ENCODE results near the gene FAM234B. TPM values are rescaled to one million over a fixed set of nuclear protein-coding genes. Genes with fewer than 3 reads are reported as not detected.
A peak's percentile ranks its signal among the peaks of the same experiment; 100 is the strongest.

The FAM234B gene
- total and polyA plus RNA-seq, 12 donors, result 0.64 to 9.9 (median 6.8) TPM

DNA sequence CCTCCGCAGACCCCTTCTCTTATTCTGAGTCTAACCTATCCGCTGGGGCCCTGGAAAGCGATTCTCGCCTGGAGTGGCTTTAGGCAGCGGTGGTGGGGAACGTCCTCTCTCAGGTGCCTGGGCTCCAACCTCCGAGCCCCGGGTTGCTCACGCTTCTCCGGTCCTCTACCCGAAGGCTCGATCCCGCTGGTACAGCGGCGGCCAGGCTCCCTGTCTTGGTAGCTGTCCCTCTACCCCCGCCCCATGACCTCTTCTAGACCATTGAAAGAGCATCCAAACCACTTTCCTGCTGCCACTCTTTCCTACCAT lies 43.6 kb upstream of the FAM234B start:
- Histone ChIP-seq H3K9me3 (replicated peaks in 1 of 3) (no peaks in the 10 kb centered on the region), H3K36me3 (replicated peaks in 1 of 2) (no peaks in the 10 kb centered on the region), H3K4me3 (peak overlapping the region in 3 of 4 donors; percentile 11 to 95 (median 61)), H3K27ac (peak overlapping the region; percentile 55 to 97 (median 92)), H3K27me3 (no peaks in the 10 kb centered on the region), H3K4me1 (replicated peaks in 1 of 2) (peaks cover 31 to 42% of the 10 kb centered on the region in 2 donors)
- TF ChIP-seq, protein P1, sequence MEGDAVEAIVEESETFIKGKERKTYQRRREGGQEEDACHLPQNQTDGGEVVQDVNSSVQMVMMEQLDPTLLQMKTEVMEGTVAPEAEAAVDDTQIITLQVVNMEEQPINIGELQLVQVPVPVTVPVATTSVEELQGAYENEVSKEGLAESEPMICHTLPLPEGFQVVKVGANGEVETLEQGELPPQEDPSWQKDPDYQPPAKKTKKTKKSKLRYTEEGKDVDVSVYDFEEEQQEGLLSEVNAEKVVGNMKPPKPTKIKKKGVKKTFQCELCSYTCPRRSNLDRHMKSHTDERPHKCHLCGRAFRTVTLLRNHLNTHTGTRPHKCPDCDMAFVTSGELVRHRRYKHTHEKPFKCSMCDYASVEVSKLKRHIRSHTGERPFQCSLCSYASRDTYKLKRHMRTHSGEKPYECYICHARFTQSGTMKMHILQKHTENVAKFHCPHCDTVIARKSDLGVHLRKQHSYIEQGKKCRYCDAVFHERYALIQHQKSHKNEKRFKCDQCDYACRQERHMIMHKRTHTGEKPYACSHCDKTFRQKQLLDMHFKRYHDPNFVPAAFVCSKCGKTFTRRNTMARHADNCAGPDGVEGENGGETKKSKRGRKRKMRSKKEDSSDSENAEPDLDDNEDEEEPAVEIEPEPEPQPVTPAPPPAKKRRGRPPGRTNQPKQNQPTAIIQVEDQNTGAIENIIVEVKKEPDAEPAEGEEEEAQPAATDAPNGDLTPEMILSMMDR (IDR thresholded peaks at IDR 0.05), result no peak
- no peak for TF ChIP-seq POLR2A (IDR thresholded peaks at IDR 0.05)
- WGBS, 4 donors, result 0 to 1% (median 0%) methylated on average over 8 to 16 of the region's 16 CpGs
- peak in 2 of 7 donors; percentile 56 to 58 for DNase-seq
- intact Hi-C loops (cut with DNase I), result no loop called here

DNA sequence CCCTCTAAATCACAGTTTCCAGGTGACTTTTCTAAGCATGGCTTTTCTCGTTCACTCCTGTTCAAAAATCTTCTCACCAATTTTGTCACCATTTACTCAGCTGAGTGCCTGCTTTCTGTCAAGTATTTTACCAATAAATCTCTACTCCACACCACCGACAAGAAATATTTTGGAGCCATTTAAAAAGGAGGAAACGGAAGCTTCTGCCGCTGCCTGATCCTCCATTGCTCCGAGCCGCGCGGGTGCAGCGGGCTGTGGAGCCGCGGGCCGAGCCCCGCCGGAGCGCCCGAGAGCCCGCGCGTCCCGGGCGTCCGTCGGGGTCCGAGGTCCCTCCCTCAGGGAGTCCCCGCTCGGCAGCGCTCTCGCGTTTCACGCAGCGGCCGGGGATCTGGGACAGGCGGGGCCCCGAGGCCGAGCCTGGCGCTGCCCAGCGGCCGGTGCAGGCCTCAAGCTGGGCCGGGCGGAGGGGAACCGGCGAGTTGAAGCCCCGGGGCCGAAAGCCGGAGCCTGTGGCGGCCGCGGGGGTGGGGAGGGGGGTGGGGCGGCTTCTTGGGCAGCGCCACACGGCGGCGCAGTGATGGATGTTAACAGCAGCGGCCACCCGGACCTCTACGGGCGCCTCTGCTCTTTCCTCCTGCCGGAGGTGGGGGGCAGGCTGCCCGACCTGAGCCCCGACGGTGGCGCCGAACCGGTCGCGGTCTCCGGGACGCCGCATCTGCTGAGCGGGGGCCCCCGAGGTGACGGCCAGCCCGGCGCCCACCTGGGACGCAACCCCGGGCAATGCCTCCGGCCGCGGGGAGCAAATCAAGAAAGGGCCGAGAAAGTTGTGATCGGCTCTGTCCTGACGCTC lies 43.0 kb upstream of the FAM234B start:
- 0 to 4% (median 1%) methylated on average over 9 to 82 of the region's 82 CpGs for WGBS, 4 donors
- peak; percentile 41 to 63 (median 56) for DNase-seq
- TF ChIP-seq, protein P1 (IDR thresholded peaks at IDR 0.05), result peak in 1 of 6 experiments; percentile 35
- peak in 1 of 2 donors; percentile 50 for TF ChIP-seq POLR2A (IDR thresholded peaks at IDR 0.05)
- Histone ChIP-seq H3K4me1 (replicated peaks in 1 of 2) (peaks cover 26 to 36% of the 10 kb centered on the region in 2 donors), H3K36me3 (replicated peaks in 1 of 2) (no peaks in the 10 kb centered on the region), H3K27me3 (no peaks in the 10 kb centered on the region), H3K9me3 (replicated peaks in 1 of 3) (no peaks in the 10 kb centered on the region), H3K4me3 (peak overlapping the region in 3 of 4 donors; percentile 11 to 95 (median 61)), H3K27ac (peak overlapping the region; percentile 55 to 97 (median 92))
- intact Hi-C loops (cut with DNase I), result no loop called here

DNA sequence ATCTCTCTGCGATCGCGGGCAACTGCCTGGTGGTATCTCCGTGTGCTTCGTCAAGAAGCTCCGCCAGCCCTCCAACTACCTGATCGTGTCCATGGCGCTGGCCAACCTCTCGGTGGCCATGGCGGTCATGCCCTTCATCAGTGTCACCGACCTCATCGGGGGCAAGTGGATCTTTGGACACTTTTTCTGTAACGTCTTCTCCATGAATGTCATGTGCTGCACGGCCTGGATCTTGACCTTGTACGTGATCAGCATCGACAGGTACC lies 42.5 kb upstream of the FAM234B start:
- H3K9me3 ChIP-seq (replicated peaks in 1 of 3), result no peaks in the 10 kb centered on the region
- H3K27me3 ChIP-seq, result no peaks in the 10 kb centered on the region
- H3K4me1 ChIP-seq (replicated peaks in 1 of 2), result peaks cover 20 to 30% of the 10 kb centered on the region in 2 donors
- DNase-seq, result peak in 1 of 7 donors; percentile 39
- H3K36me3 ChIP-seq (replicated peaks in 1 of 2), result no peaks in the 10 kb centered on the region
- WGBS, 4 donors, result 37 to 55% (median 38%) methylated on average over 12 to 16 of the region's 16 CpGs
- intact Hi-C loops (cut with DNase I), result no loop called here
- no peak for TF ChIP-seq POLR2A (IDR thresholded peaks at IDR 0.05)
- peak overlapping the region; percentile 55 to 97 (median 92) for H3K27ac ChIP-seq
- H3K4me3 ChIP-seq, result peak overlapping the region in 2 of 4 donors; percentile 61 to 95

DNA sequence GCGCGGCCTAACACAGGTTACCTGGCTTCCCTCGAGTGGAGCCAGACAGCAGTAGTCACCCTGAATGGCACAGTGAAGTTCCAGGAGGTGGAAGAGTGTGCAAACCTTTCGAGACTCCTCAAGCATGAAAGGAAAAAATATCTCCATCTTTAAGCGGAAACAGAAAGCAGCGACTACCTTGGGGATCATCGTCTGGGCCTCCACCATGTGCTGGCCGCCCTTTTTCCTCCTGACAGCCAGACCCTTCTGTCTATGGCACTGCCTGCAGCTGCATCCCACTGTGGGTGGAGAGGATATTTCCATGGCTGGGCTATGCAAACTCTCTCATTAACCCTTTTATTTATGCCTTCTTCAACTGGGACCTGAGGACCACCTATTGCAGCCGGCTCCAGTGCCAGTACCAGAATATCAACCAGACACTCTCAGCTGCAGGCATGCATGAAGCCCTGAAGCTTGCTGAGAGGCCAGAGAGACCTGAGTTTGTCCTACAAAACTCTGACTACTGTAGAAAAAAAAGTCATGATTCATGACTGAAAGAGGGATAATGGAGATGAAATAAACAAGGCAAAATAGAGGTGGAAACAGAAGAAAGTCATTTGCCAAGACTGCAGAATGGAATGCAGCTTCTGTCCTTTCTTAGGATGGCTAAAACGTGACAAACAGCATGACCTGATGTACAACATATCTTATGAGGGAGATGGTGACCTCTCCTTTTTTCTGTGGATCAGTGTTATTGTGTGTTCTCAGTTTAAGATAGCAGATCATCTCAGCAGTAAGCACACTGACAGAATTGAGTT lies 41.7 kb upstream of the FAM234B start:
- 96 to 98% (median 97%) methylated on average over 10 of the region's 10 CpGs for WGBS, 4 donors

More for the DNA sequence above, 41.7 kb upstream of the FAM234B start:
- no peak for TF ChIP-seq POLR2A (IDR thresholded peaks at IDR 0.05)
- TF ChIP-seq, protein P1 (IDR thresholded peaks at IDR 0.05), result no peak
- no peaks in the 10 kb centered on the region for H3K9me3 ChIP-seq (replicated peaks in 1 of 3)
- H3K27me3 ChIP-seq, result no peaks in the 10 kb centered on the region
- H3K4me1 ChIP-seq (replicated peaks in 1 of 2), result peaks cover 12 to 22% of the 10 kb centered on the region in 2 donors
- no peak for DNase-seq
- H3K36me3 ChIP-seq (replicated peaks in 1 of 2), result no peaks in the 10 kb centered on the region
- intact Hi-C loops (cut with DNase I), result no loop called here
- H3K4me3 ChIP-seq, result no peak overlapping the region
- no peak overlapping the region for H3K27ac ChIP-seq
